HG03460 (cell line): Measurements from ENCODE around the gene CDC42BPA.
A peak's percentile ranks its signal among the peaks of the same experiment; 100 is the strongest.
"Not testable (repeated sequence)": the region's sequence is repeated elsewhere in the genome, so short reads cannot be mapped to it uniquely, and the experiment has no call there.

Source experiments
- ATAC-seq: cut with Tn5 transposase; IDR thresholded peaks from one replicate; pipeline ENCODE4 v1.9.1; 2021; ENCODE audit not compliant: unreplicated experiment

Gene CDC42BPA

GRCh38 chr1:227336136-227336535 lies 17.8 kb upstream of the CDC42BPA start:
- ATAC-seq, result not testable (repeated sequence)

- ATAC-seq, result no peak
Measured at GRCh38 chr1:227335242-227336020, 17.1 kb upstream of the CDC42BPA start.

- ATAC-seq, result no peak
Measured at GRCh38 chr1:227333423-227333822, 15.1 kb upstream of the CDC42BPA start.

- ATAC-seq, result peak; percentile 61
Measured at GRCh38 chr1:227330279-227331076, 12.2 kb upstream of the CDC42BPA start.

- ATAC-seq, result no peak
Measured at GRCh38 chr1:227328405-227329019, 10.2 kb upstream of the CDC42BPA start.

GRCh38 chr1:227325156-227325555 lies 6.9 kb upstream of the CDC42BPA start:
- no peak for ATAC-seq

- no peak for ATAC-seq
Measured at GRCh38 chr1:227323967-227324268, 5.6 kb upstream of the CDC42BPA start.

- ATAC-seq, result no peak
Measured at GRCh38 chr1:227323171-227323966, 5.1 kb upstream of the CDC42BPA start.

- no peak for ATAC-seq
Measured at GRCh38 chr1:227322376-227322775, 4.1 kb upstream of the CDC42BPA start.

GRCh38 chr1:227321035-227321434 lies 2.7 kb upstream of the CDC42BPA start:
- ATAC-seq, result peak; percentile 65

- ATAC-seq, result no peak
Measured at GRCh38 chr1:227320476-227320875, 2.2 kb upstream of the CDC42BPA start.

GRCh38 chr1:227318853-227319607 lies 738 bp upstream of the CDC42BPA start:
- no peak for ATAC-seq

- ATAC-seq, result no peak
Measured at GRCh38 chr1:227317523-227318015, 723 bp downstream of the CDC42BPA start.

GRCh38 chr1:227317011-227317451 lies 1.3 kb downstream of the CDC42BPA start:
- no peak for ATAC-seq

- no peak for ATAC-seq
Measured at GRCh38 chr1:227316456-227316855, 1.8 kb downstream of the CDC42BPA start.

- no peak for ATAC-seq
Measured at GRCh38 chr1:227315629-227316346, 2.5 kb downstream of the CDC42BPA start.

- no peak for ATAC-seq
Measured at GRCh38 chr1:227314014-227314848, 4.1 kb downstream of the CDC42BPA start.

- no peak for ATAC-seq
Measured at GRCh38 chr1:227312361-227313025, 5.8 kb downstream of the CDC42BPA start.
